Neural progenitor cell (in vitro differentiated cells): ENCODE data around the gene CYP4F12.

Source experiments
- CTCF ChIP-seq: fragments of 200-600 bp; sonication (generic); IDR thresholded peaks from 2 replicates; pipeline ENCODE4 v1.5.1; 2017; ENCODE audit warnings: antibody characterized with exemption, mild to moderate bottlenecking
- EZH2phosphoT487 ChIP-seq: fragments of 200-600 bp; sonication (generic); IDR thresholded peaks from 2 replicates; pipeline ENCODE4 v1.6.1; 2017; ENCODE audit warnings: antibody characterized with exemption

- TF ChIP-seq CTCF (no peak), EZH2phosphoT487 (no peak)
Observed at GRCh38 chr19:15636026-15636425, 36.9 kb upstream of the CYP4F12 start.
